ENCODE data around the gene NOTCH2. TPM values are rescaled to one million over a fixed set of nuclear protein-coding genes. Genes with fewer than 3 reads are reported as not detected.

Gene NOTCH2
- total and polyA plus RNA-seq, 2 experiments from 2014 or later, result 8.5 to 56.6 TPM

DNA sequence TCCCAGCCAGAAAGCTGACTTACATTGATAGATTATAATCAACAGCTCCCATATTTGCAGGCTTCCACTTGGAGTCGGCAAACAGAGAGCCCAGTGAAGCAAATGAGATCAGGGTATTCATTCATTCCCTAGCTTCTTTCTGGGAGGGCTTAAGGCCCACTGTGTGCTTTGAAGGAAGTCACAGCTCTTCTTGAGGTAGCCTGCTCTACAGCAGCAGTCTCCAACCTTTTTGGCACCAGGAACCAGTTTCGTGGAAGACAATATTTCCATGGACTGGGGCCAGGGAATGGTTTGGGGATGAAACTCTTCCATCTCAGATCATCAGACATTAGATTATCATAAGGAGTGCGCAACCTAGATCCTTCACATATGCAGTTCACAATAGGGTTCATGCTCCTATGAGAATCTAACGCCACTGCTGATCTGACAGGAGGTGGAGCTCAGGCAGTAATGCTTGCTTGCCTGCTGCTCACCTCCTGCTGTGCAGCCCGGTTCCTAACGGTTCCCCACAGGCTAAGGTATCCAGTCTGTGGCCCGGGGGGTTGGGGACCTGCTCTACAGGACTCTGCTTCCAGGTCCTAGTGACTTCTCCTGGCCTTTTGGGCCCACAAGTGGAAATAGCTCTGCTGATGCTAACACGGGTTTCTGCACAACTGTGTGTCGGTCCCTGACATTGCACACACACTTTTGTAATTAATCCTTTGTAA, 159.4 kb downstream of the NOTCH2 start:
- H3K4me2 ChIP-seq, result no peak overlapping the region
- peak; percentile 36 for DNase-seq (ENCODE audit: low spot score)
- TF ChIP-seq REST (IDR thresholded peaks at IDR 0.05; ENCODE audit: unreplicated experiment) (no peak), STAT1 (IDR thresholded peaks at IDR 0.05; ENCODE audit: unreplicated experiment) (no peak), CTCF (conservative IDR thresholded peaks at IDR 0.05; ENCODE audit: low read depth in 2 of 2) (no peak), CREB1 (CRISPR knock-in tag; IDR thresholded peaks at IDR 0.05; ENCODE audit: low read depth) (no peak), POLR2AphosphoS5 (IDR thresholded peaks at IDR 0.05; ENCODE audit: low read depth) (no peak), EZH2phosphoT487 (IDR thresholded peaks at IDR 0.05; ENCODE audit: unreplicated experiment) (no peak)
- TF ChIP-seq, protein P1, sequence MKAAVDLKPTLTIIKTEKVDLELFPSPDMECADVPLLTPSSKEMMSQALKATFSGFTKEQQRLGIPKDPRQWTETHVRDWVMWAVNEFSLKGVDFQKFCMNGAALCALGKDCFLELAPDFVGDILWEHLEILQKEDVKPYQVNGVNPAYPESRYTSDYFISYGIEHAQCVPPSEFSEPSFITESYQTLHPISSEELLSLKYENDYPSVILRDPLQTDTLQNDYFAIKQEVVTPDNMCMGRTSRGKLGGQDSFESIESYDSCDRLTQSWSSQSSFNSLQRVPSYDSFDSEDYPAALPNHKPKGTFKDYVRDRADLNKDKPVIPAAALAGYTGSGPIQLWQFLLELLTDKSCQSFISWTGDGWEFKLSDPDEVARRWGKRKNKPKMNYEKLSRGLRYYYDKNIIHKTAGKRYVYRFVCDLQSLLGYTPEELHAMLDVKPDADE (IDR thresholded peaks at IDR 0.05), result no peak
- H3K4me3 ChIP-seq, result no peak overlapping the region
- H3K27ac Mint-ChIP-seq, result no peak overlapping the region
- H2AFZ ChIP-seq, result no peak overlapping the region
- no peaks in the 10 kb centered on the region for H3K79me2 ChIP-seq (replicated peaks; ENCODE audit: insufficient read depth)
- H3K9me2 ChIP-seq (ENCODE audit: insufficient read depth), result no peaks in the 10 kb centered on the region; the same call in 1 of the 2 replicates
- peaks cover 5% of the 10 kb centered on the region; the same call in 1 of the 2 replicates for H4K20me1 ChIP-seq (replicated peaks; ENCODE audit: insufficient read depth)
- peaks cover 4% of the 10 kb centered on the region; the same call in 1 of the 2 replicates for H3K4me1 ChIP-seq (ENCODE audit: insufficient read depth)
- peaks cover 6% of the 10 kb centered on the region for H3K36me3 Mint-ChIP-seq (ENCODE audit: low read depth)
- H3K36me3 ChIP-seq (ENCODE audit: insufficient read depth), result no peaks in the 10 kb centered on the region
- H3K27ac ChIP-seq (ENCODE audit: low read depth), result no peak overlapping the region
- no peaks in the 10 kb centered on the region for H3F3A ChIP-seq (replicated peaks; ENCODE audit: low read depth)
- ATAC-seq, result peak; percentile 89
- no peak overlapping the region for H3K4me3 Mint-ChIP-seq
- H3K9me3 Mint-ChIP-seq, result no peaks in the 10 kb centered on the region
- peaks cover 8% of the 10 kb centered on the region for H3K4me1 Mint-ChIP-seq
- H3K27me3 ChIP-seq (ENCODE audit: insufficient read depth), result no peaks in the 10 kb centered on the region
- peaks cover 3% of the 10 kb centered on the region for H3K27me3 Mint-ChIP-seq (ENCODE audit: insufficient read depth, low read depth, poor library complexity)

- Mint-ChIP-seq H3K27ac (no peak overlapping the region), H3K4me1 (peaks cover 8% of the 10 kb centered on the region), H3K36me3 (ENCODE audit: low read depth) (no peaks in the 10 kb centered on the region), H3K27me3 (ENCODE audit: insufficient read depth, low read depth, poor library complexity) (peaks cover 3% of the 10 kb centered on the region), H3K4me3 (no peak overlapping the region), H3K9me3 (no peaks in the 10 kb centered on the region)
- H2AFZ ChIP-seq, result no peak overlapping the region
- no peaks in the 10 kb centered on the region for H3K9me2 ChIP-seq (ENCODE audit: insufficient read depth)
- peaks cover 5% of the 10 kb centered on the region; the same call in 1 of the 2 replicates for H4K20me1 ChIP-seq (replicated peaks; ENCODE audit: insufficient read depth)
- no peak overlapping the region for H3K4me2 ChIP-seq
- ATAC-seq (no peak), DNase-seq (ENCODE audit: low spot score) (no peak)
- no peaks in the 10 kb centered on the region for H3K79me2 ChIP-seq (replicated peaks; ENCODE audit: insufficient read depth)
- H3K4me1 ChIP-seq (ENCODE audit: insufficient read depth), result peaks cover 4% of the 10 kb centered on the region; the same call in 1 of the 2 replicates
- no peaks in the 10 kb centered on the region for H3F3A ChIP-seq (replicated peaks; ENCODE audit: low read depth)
- no peaks in the 10 kb centered on the region for H3K36me3 ChIP-seq (ENCODE audit: insufficient read depth)
- H3K27ac ChIP-seq (ENCODE audit: low read depth), result no peak overlapping the region
- no peak overlapping the region for H3K4me3 ChIP-seq
- no peaks in the 10 kb centered on the region for H3K27me3 ChIP-seq (ENCODE audit: insufficient read depth)
- TF ChIP-seq REST (IDR thresholded peaks at IDR 0.05; ENCODE audit: unreplicated experiment) (no peak), POLR2AphosphoS5 (IDR thresholded peaks at IDR 0.05; ENCODE audit: low read depth) (no peak)
Observed at GRCh38 chr1:119908661-119909060, 160.8 kb downstream of the NOTCH2 start.

All from GM23338 (cell line).